CD4-positive, alpha-beta T cell treated with Interleukin-17A for 1 hour (primary cell): ENCODE measurements around the gene DLG2.
"Not testable (repeated sequence)": the region's sequence is repeated elsewhere in the genome, so short reads cannot be mapped to it uniquely, and the experiment has no call there.

Experiments
- DNase-seq: peaks from one replicate; pipeline ENCODE4 v3.0.0-alpha.2; 2020

The DLG2 gene

GRCh38 chr11:84819128-84819527 is 808.0 kb downstream of the DLG2 start:
- no peak for DNase-seq

GRCh38 chr11:84817998-84818397 is 809.1 kb downstream of the DLG2 start:
- DNase-seq: no peak

- no peak for DNase-seq
Observed at GRCh38 chr11:84812471-84812969, 814.6 kb downstream of the DLG2 start.

- DNase-seq: no peak
Observed at GRCh38 chr11:84806354-84806753, 820.8 kb downstream of the DLG2 start.

GRCh38 chr11:84804041-84804440 is 823.1 kb downstream of the DLG2 start:
- no peak for DNase-seq

GRCh38 chr11:84800755-84801346 is 826.3 kb downstream of the DLG2 start:
- DNase-seq: no peak

GRCh38 chr11:84799112-84799511 is 828.0 kb downstream of the DLG2 start:
- no peak for DNase-seq

- no peak for DNase-seq
Observed at GRCh38 chr11:84795698-84796097, 831.4 kb downstream of the DLG2 start.

GRCh38 chr11:84794663-84795443 is 832.3 kb downstream of the DLG2 start:
- DNase-seq: no peak

- DNase-seq: no peak
Observed at GRCh38 chr11:84793318-84793717, 833.8 kb downstream of the DLG2 start.

- no peak for DNase-seq
Observed at GRCh38 chr11:84790849-84791427, 836.2 kb downstream of the DLG2 start.

- no peak for DNase-seq
Observed at GRCh38 chr11:84788220-84788619, 838.9 kb downstream of the DLG2 start.

GRCh38 chr11:84784158-84784557 is 843.0 kb downstream of the DLG2 start:
- DNase-seq: not testable (repeated sequence)

GRCh38 chr11:84780689-84781293 is 846.4 kb downstream of the DLG2 start:
- DNase-seq: no peak

- DNase-seq: no peak
Observed at GRCh38 chr11:84775503-84775902, 851.6 kb downstream of the DLG2 start.

- DNase-seq: no peak
Observed at GRCh38 chr11:84763931-84764330, 863.2 kb downstream of the DLG2 start.

GRCh38 chr11:84757711-84758110 is 869.4 kb downstream of the DLG2 start:
- no peak for DNase-seq

GRCh38 chr11:84751371-84751770 is 875.8 kb downstream of the DLG2 start:
- no peak for DNase-seq

- no peak for DNase-seq
Observed at GRCh38 chr11:84747871-84748270, 879.3 kb downstream of the DLG2 start.

GRCh38 chr11:84740050-84740449 is 887.1 kb downstream of the DLG2 start:
- no peak for DNase-seq

- DNase-seq: no peak
Observed at GRCh38 chr11:84724256-84724655, 902.9 kb downstream of the DLG2 start.

GRCh38 chr11:84722583-84723108 is 904.5 kb downstream of the DLG2 start:
- no peak for DNase-seq

GRCh38 chr11:84721561-84721961 is 905.6 kb downstream of the DLG2 start:
- DNase-seq: no peak
